H1 (cell line): ENCODE data around the gene RNF220. TPM values are rescaled to one million over a fixed set of nuclear protein-coding genes. Genes with fewer than 3 reads are reported as not detected.

Experiments
- ASH2L ChIP-seq: fragments of 200-600, 300-600 bp; sonication (generic); IDR thresholded peaks from one replicate; pipeline ENCODE4 v1.7.1; 2017; ENCODE audit warnings: low read length
- EGR1 ChIP-seq: IDR thresholded peaks from 2 replicates; pipeline ENCODE4 v1.6.1; 2011; ENCODE audit warnings: low read depth, low read length, borderline replicate concordance
- JUND ChIP-seq: IDR thresholded peaks from 2 replicates; pipeline ENCODE4 v1.6.1; 2011; ENCODE audit warnings: mild to moderate bottlenecking, improper control_type of control experiment, low read length
- KDM4A ChIP-seq: IDR thresholded peaks from one replicate; pipeline ENCODE4 v1.7.1; 2012; ENCODE audit warnings: low read depth, mild to moderate bottlenecking, moderate library complexity, low read length, inconsistent platforms; ENCODE audit not compliant: severe bottlenecking
- SP1 ChIP-seq: IDR thresholded peaks from 2 replicates; pipeline ENCODE4 v1.6.1; 2011; ENCODE audit warnings: low read depth, low read length
- SP2 ChIP-seq: IDR thresholded peaks from 2 replicates; pipeline ENCODE4 v1.6.1; 2012; ENCODE audit warnings: mild to moderate bottlenecking, low read length, inconsistent platforms
- TAF1 ChIP-seq: IDR thresholded peaks from 2 replicates; pipeline ENCODE4 v1.6.1; 2011; ENCODE audit warnings: mild to moderate bottlenecking, low read depth, low read length
- TBP ChIP-seq: IDR thresholded peaks from 2 replicates; pipeline ENCODE4 v1.6.1; 2011; ENCODE audit warnings: low read depth, low read length, improper control_type of control experiment
- TEAD4 ChIP-seq: IDR thresholded peaks from 2 replicates; pipeline ENCODE4 v1.6.1; 2012; ENCODE audit warnings: low read depth, low read length, inconsistent platforms, mixed read lengths
- YY1 ChIP-seq: IDR thresholded peaks from 2 replicates; pipeline ENCODE4 v1.6.1; 2011; ENCODE audit warnings: low read depth, mild to moderate bottlenecking, low read length
- polyA plus RNA-seq, 7 experiments: library from polyadenylated mRNA; depleted of rRNA in 3 of 7; stranded (reverse) in 5 of 7; unstranded in 2 of 7; fragments of >200 nt in 5 of 7; fragments of 200-250 nt in 2 of 7; gene quantifications; 1 replicate in 5 of 7; 2 replicates in 1 of 7; 4 replicates in 1 of 7; pipeline versions ENCODE4 v1.2.1 to v1.2.3, GENCODE V29; 2011 to 2013; ENCODE audit warnings: missing spikeins in 2 of 7, mixed read lengths in 2 of 7
- total RNA-seq: library from RNA; stranded (reverse); fragmentation: NEBNext Ultra II Directional; extraction: Animal tissue kit (Norgen Biotek cat#: 25700); gene quantifications from 2 replicates; pipeline ENCODE4 v1.2.1, GENCODE V29; 2021

RNF220 gene
- total and polyA plus RNA-seq, 2 of the 8 experiments (the other 6 are each of a cell fraction or from before 2014, with no cell fraction given), result 123 to 160 TPM

DNA sequence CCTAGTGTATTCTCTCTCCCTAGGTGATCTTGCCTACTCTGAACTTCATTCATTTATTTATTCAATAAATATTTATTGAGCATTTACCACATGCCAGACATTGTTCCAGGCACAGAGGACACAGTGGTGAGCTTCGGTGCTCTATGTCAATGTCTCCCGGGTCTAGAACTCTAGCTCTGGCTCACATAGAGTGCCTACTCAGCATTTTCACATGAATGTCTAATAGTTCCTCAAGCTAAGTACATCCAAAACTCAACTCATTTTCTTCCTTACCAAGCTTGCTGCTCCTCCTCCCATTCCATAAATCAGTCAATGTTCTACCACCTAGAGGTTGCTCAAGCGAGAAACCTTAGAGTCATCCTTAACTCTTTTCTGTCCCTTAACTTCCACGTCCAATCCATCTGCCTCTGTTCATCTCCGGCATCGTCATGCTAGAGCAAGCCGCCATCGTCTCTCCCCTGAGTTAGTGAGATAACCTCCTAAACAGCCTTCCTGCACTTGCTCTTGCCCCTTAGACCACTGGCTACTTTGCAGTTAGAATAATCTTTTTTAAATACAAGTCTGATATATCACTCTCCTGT is 201.7 kb downstream of the RNF220 start (continued):
- no peak for TF ChIP-seq KDM4A
- TF ChIP-seq YY1, result no peak
- no peak for TF ChIP-seq ASH2L
- TF ChIP-seq EGR1, result no peak
- no peak for TF ChIP-seq TBP
- TF ChIP-seq TAF1, result no peak
- no peak for TF ChIP-seq SP1
- TF ChIP-seq TEAD4, result no peak
- no peak for TF ChIP-seq JUND
- TF ChIP-seq SP2, result no peak
